HS-5 (cell line): Measurements from ENCODE around the gene PEAK3.

Experiments used
- DNase-seq: peaks from one replicate; pipeline ENCODE4 v3.0.0-alpha.2; 2012; ENCODE audit warnings: low read depth

PEAK3 gene

GRCh38 chr19:2249880-2250765 is 31.9 kb downstream of the PEAK3 start:
- DNase-seq = no peak

- no peak for DNase-seq
These were observed 32.7 kb downstream of the PEAK3 start, which contains the start of gene AMH for GRCh38 chr19:2249010-2249866. TSS of gene AMH (plus strand) at chr19:2249323. CDS start at chr19:2249333, 10 bp downstream.

- no peak for DNase-seq
These were observed 33.6 kb downstream of the PEAK3 start for GRCh38 chr19:2248136-2249009.

GRCh38 chr19:2247433-2248101 is 34.4 kb downstream of the PEAK3 start:
- no peak for DNase-seq

GRCh38 chr19:2246801-2247361 is 35.1 kb downstream of the PEAK3 start:
- DNase-seq = no peak

GRCh38 chr19:2246014-2246620 is 35.9 kb downstream of the PEAK3 start:
- no peak for DNase-seq

GRCh38 chr19:2245273-2245672 is 36.7 kb downstream of the PEAK3 start:
- DNase-seq = no peak

- DNase-seq = no peak
These were observed 37.5 kb downstream of the PEAK3 start for GRCh38 chr19:2244486-2244885.

GRCh38 chr19:2244125-2244411 is 37.9 kb downstream of the PEAK3 start:
- DNase-seq = no peak

- DNase-seq = no peak
These were observed 38.5 kb downstream of the PEAK3 start for GRCh38 chr19:2243274-2244124.

GRCh38 chr19:2242816-2243215 is 39.2 kb downstream of the PEAK3 start:
- DNase-seq = no peak

- no peak for DNase-seq
These were observed 39.9 kb downstream of the PEAK3 start for GRCh38 chr19:2242092-2242537.

GRCh38 chr19:2240881-2241760 is 40.9 kb downstream of the PEAK3 start:
- DNase-seq = no peak

GRCh38 chr19:2239771-2240770 is 41.9 kb downstream of the PEAK3 start:
- no peak for DNase-seq

GRCh38 chr19:2239173-2239572 is 42.8 kb downstream of the PEAK3 start:
- no peak for DNase-seq

GRCh38 chr19:2237869-2238153 is 44.2 kb downstream of the PEAK3 start:
- DNase-seq = no peak

- no peak for DNase-seq
These were observed 44.7 kb downstream of the PEAK3 start for GRCh38 chr19:2237051-2237868.
